Neural crest cell (in vitro differentiated cells): Measurements from ENCODE around the gene HOXC11. TPM values are rescaled to one million over a fixed set of nuclear protein-coding genes. Genes with fewer than 3 reads are reported as not detected.

Experiments used
- DNase-seq: peaks from one replicate; pipeline ENCODE4 v3.0.0; 2021; ENCODE audit warnings: low read depth, mixed read lengths, low spot score
- H3K27ac Mint-ChIP-seq: one replicate; pipeline ENCODE4 v1.8.0; 2021; ENCODE audit warnings: mild to moderate bottlenecking, mixed read lengths; ENCODE audit not compliant: unreplicated experiment
- H3K27me3 Mint-ChIP-seq: 2 replicates; pipeline ENCODE4 v1.8.0; 2021; ENCODE audit warnings: low read depth, mild to moderate bottlenecking, mixed read lengths
- H3K36me3 Mint-ChIP-seq: 2 replicates; pipeline ENCODE4 v1.8.0; 2021; ENCODE audit warnings: low read depth, mild to moderate bottlenecking, mixed read lengths
- H3K4me1 Mint-ChIP-seq: 2 replicates; pipeline ENCODE4 v1.8.0; 2021; ENCODE audit warnings: mixed read lengths
- H3K4me3 Mint-ChIP-seq: one replicate; pipeline ENCODE4 v1.8.0; 2021; ENCODE audit warnings: mild to moderate bottlenecking, mixed read lengths
- H3K9me3 Mint-ChIP-seq: 2 replicates; pipeline ENCODE4 v1.8.0; 2021; ENCODE audit warnings: mixed read lengths
- total RNA-seq: library from RNA; stranded (reverse); gene quantifications from 2 replicates; pipeline ENCODE4 v1.2.1, GENCODE V29; 2021
- TF ChIP-seq, protein P1 (sequence below): fragments of 200-600 bp; sonication (generic); conservative IDR thresholded peaks from 2 replicates; pipeline ENCODE4 v1.5.0; 2021; ENCODE audit warnings: antibody characterized with exemption, mild to moderate bottlenecking

The HOXC11 gene
- total RNA-seq, 1 donor from 2014 or later: not detected

DNA sequence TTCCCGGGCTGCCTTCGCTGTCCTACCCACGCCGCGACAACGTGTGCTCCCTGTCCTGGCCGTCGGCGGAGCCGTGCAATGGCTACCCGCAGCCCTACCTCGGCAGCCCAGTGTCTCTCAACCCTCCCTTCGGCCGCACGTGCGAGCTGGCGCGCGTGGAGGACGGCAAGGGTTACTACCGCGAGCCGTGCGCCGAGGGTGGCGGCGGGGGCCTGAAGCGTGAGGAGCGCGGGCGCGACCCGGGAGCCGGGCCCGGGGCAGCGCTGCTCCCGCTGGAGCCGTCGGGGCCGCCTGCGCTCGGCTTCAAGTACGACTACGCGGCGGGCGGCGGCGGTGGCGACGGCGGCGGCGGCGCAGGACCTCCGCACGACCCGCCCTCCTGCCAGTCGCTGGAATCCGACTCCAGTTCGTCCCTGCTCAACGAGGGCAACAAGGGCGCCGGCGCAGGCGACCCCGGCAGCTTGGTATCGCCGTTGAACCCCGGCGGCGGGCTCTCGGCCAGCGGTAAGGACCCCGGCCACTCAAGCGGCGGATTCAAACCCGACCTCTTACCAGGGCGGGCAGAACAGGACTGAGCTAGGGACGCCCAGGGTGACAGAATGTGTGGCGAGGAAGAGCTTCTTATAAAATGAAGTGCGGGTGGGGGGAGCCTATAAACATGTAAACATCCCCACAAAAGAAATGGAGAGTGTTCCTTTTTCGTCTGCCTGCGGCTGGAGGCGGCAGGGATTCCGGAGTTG is 17.7 kb upstream of the HOXC11 start:
- H3K36me3 Mint-ChIP-seq: no peaks in the 10 kb centered on the region
- H3K27me3 Mint-ChIP-seq: peaks cover 99% of the 10 kb centered on the region
- DNase-seq: no peak
- H3K27ac Mint-ChIP-seq: no peak overlapping the region
- H3K4me3 Mint-ChIP-seq: no peak overlapping the region
- no peaks in the 10 kb centered on the region for H3K9me3 Mint-ChIP-seq
- TF ChIP-seq, protein P1, sequence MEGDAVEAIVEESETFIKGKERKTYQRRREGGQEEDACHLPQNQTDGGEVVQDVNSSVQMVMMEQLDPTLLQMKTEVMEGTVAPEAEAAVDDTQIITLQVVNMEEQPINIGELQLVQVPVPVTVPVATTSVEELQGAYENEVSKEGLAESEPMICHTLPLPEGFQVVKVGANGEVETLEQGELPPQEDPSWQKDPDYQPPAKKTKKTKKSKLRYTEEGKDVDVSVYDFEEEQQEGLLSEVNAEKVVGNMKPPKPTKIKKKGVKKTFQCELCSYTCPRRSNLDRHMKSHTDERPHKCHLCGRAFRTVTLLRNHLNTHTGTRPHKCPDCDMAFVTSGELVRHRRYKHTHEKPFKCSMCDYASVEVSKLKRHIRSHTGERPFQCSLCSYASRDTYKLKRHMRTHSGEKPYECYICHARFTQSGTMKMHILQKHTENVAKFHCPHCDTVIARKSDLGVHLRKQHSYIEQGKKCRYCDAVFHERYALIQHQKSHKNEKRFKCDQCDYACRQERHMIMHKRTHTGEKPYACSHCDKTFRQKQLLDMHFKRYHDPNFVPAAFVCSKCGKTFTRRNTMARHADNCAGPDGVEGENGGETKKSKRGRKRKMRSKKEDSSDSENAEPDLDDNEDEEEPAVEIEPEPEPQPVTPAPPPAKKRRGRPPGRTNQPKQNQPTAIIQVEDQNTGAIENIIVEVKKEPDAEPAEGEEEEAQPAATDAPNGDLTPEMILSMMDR: no peak
- H3K4me1 Mint-ChIP-seq: no peaks in the 10 kb centered on the region

DNA sequence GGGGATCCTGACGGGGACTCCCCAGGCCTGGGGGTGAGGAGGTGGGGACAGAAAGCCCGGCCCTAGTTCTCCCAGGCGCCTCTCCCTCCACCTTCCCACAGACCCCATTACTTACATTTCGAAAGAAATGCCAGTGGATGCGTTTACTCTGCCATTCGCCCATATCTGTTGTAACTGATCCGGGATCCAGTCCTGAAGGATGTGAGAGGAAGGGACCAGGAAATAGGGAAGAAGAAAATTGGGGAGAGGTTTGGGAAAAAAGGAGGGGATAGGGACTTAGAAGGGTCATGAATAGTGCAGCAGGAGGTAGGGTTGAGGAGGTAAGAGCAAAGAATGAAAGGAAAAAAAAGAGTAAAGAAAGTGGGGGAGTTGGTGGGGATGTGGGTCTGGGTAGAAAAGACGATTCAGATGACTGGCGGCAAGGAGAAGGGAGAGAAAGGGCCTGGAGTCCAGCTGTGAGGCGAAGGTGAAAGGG is 17.1 kb upstream of the HOXC11 start:
- no peaks in the 10 kb centered on the region for H3K9me3 Mint-ChIP-seq
- H3K4me3 Mint-ChIP-seq: no peak overlapping the region
- H3K27ac Mint-ChIP-seq: no peak overlapping the region
- H3K4me1 Mint-ChIP-seq: no peaks in the 10 kb centered on the region
- H3K27me3 Mint-ChIP-seq: peaks cover 99% of the 10 kb centered on the region
- DNase-seq: no peak
- TF ChIP-seq, protein P1: no peak
- H3K36me3 Mint-ChIP-seq: no peaks in the 10 kb centered on the region

DNA sequence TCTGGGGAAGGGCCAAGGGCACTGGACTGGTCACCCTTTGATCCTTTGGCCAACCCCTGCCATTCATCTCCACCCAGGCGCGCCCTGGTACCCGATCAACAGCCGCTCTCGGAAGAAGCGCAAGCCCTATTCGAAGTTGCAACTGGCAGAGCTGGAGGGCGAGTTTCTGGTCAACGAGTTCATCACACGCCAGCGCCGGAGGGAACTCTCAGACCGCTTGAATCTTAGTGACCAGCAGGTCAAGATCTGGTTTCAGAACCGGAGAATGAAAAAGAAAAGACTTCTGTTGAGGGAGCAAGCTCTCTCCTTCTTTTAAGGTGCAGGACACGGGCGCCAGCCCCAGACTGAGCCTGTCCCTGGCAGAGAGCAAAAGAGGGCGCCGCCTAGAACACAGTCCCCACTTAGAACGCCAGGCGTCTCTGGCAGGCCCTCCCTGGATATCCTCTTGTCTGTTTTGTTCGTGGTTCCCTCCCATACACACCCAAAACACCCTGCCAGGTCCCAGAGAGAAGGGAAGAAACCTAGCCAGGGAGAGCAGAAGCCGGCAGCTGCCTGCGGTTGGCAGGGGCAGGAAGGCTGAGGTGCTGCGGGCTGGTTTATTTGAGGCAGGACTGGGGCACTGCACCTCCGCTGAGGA is 16.6 kb upstream of the HOXC11 start:
- peaks cover 99% of the 10 kb centered on the region for H3K27me3 Mint-ChIP-seq
- H3K9me3 Mint-ChIP-seq: no peaks in the 10 kb centered on the region
- H3K36me3 Mint-ChIP-seq: no peaks in the 10 kb centered on the region
- TF ChIP-seq, protein P1: no peak
- no peak overlapping the region for H3K27ac Mint-ChIP-seq
- H3K4me3 Mint-ChIP-seq: no peak overlapping the region
- DNase-seq: no peak
- H3K4me1 Mint-ChIP-seq: no peaks in the 10 kb centered on the region

DNA sequence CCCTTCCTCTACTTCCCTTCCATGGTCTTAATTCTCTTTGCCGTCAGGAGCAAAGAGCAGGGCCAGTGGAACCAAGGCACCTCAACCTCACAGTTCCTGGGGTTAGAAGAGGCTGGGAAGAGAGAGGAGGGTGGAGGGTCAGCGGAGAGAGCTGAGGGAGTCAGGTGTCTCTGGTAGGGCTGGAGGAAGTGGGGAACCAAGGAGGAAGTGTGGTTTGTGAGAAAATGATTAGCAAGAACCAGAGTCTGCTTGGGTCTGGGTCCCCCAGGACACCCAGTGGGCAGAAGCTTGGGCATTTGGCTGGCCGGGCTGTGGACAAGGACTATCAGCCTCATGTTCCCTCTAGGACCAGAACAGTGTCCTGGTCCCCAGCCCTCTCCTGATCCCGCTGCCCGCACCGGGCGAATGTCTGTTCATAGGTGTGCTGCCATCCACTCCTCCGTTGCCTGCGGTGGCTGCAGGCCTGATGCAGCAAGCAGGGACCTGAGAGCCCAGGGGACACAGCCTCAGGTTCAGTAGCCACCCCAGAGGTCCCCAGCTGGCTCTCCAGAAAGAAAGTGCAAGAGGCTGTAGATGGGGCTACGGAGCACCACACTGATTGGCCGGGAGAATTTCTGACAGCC is 15.9 kb upstream of the HOXC11 start:
- no peaks in the 10 kb centered on the region for H3K9me3 Mint-ChIP-seq
- no peaks in the 10 kb centered on the region for H3K36me3 Mint-ChIP-seq

DNA sequence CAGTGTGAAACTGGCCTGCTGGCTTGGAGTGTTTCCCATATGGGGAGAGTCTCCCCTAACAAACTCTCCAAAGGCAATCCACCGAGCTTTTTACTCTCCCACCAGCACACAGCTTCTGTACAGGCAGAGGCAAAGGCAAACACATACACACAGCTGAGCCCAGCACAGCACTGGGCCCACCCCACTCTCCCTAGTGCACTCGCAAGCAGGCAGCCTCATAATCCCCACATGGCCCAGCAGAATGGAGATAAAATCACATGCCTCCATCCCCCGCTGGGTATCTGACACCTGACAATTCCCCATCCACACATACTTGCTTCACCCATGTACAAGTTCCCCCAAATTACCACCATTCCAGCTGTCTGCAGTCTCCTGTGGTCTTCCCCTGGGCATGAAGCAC is 14.8 kb upstream of the HOXC11 start:
- no peak for DNase-seq
- TF ChIP-seq, protein P1: no peak
- Mint-ChIP-seq H3K27ac (no peak overlapping the region), H3K9me3 (no peaks in the 10 kb centered on the region), H3K27me3 (peaks cover 99% of the 10 kb centered on the region), H3K4me3 (no peak overlapping the region), H3K36me3 (no peaks in the 10 kb centered on the region), H3K4me1 (no peaks in the 10 kb centered on the region)

More for the DNA sequence above, 15.9 kb upstream of the HOXC11 start:
- no peak overlapping the region for H3K27ac Mint-ChIP-seq
- no peak overlapping the region for H3K4me3 Mint-ChIP-seq
- DNase-seq: no peak
- H3K27me3 Mint-ChIP-seq: peaks cover 99% of the 10 kb centered on the region
- TF ChIP-seq, protein P1: no peak
- no peaks in the 10 kb centered on the region for H3K4me1 Mint-ChIP-seq
